Measurements from ENCODE around the gene C9orf85. TPM values are rescaled to one million over a fixed set of nuclear protein-coding genes. Genes with fewer than 3 reads are reported as not detected.

Gene C9orf85
- total and polyA plus RNA-seq, 2 of the 8 experiments (the other 6 are each of a cell fraction or from before 2014, with no cell fraction given) = 6.3 to 14.5 TPM

GRCh38 chr9:72005451-72005850 lies 94.0 kb downstream of the C9orf85 start (continued):
- TF ChIP-seq CHD7 (IDR thresholded peaks at IDR 0.05; ENCODE audit: insufficient replicate concordance, low read length) (no peak), CHD2 (IDR thresholded peaks at IDR 0.05; ENCODE audit: low read length) (no peak), PHF8 (conservative IDR thresholded peaks at IDR 0.05; ENCODE audit: low read depth, low read length) (no peak), BRCA1 (IDR thresholded peaks at IDR 0.05; ENCODE audit: low read depth, low read length) (no peak), ASH2L (IDR thresholded peaks at IDR 0.05; ENCODE audit: low read length) (no peak), BACH1 (IDR thresholded peaks at IDR 0.05; ENCODE audit: low read length) (no peak)
